K562 (cell line): ENCODE results near the gene CABP4. TPM values are rescaled to one million over a fixed set of nuclear protein-coding genes. Genes with fewer than 3 reads are reported as not detected.

Source experiments
- CBX1 ChIP-seq: sonication (generic); IDR thresholded peaks from 2 replicates; pipeline ENCODE4 v1.6.1; 2016; ENCODE audit warnings: antibody characterized with exemption, low read depth, mild to moderate bottlenecking
- DNMT1 ChIP-seq: fragments of 450-650 bp; IDR thresholded peaks from 2 replicates; pipeline ENCODE4 v1.6.1; 2016; ENCODE audit warnings: antibody characterized with exemption, mild to moderate bottlenecking
- HMGN3 ChIP-seq: IDR thresholded peaks from 2 replicates; pipeline ENCODE4 v1.6.1; 2011; ENCODE audit warnings: borderline replicate concordance, low read depth, mild to moderate bottlenecking, mixed read lengths, low read length; ENCODE audit not compliant: insufficient read length; ENCODE audit errors: extremely low read depth
- HNRNPL ChIP-seq: fragments of 200-400 bp; formaldehyde crosslinking; IDR thresholded peaks from 2 replicates; pipeline ENCODE4 v1.6.1; 2017; ENCODE audit warnings: low read depth, mild to moderate bottlenecking, low read length
- MBD2 ChIP-seq: sonication (generic); IDR thresholded peaks from 2 replicates; pipeline ENCODE4 v1.6.1; 2016; ENCODE audit warnings: low read depth, borderline replicate concordance
- NFIC ChIP-seq: fragments of 450-650 bp; IDR thresholded peaks from 2 replicates; pipeline ENCODE4 v1.6.1; 2017; ENCODE audit warnings: mild to moderate bottlenecking, inconsistent platforms
- SMARCA4 ChIP-seq: fragments of 450-650 bp; IDR thresholded peaks from 2 replicates; pipeline ENCODE4 v1.6.1; 2016
- TAF15 ChIP-seq: fragments of 200-400 bp; formaldehyde crosslinking; IDR thresholded peaks from 2 replicates; pipeline ENCODE4 v1.6.1; 2017; ENCODE audit warnings: mild to moderate bottlenecking, low read depth, low read length, moderate library complexity
- TARDBP ChIP-seq: fragments of 450-650 bp; IDR thresholded peaks from 2 replicates; pipeline ENCODE4 v1.6.1; 2016
- XRCC5 ChIP-seq: fragments of 200-400 bp; formaldehyde crosslinking; IDR thresholded peaks from 2 replicates; pipeline ENCODE4 v1.6.1; 2017; ENCODE audit warnings: low read depth, mild to moderate bottlenecking, low read length
- ZNF589 ChIP-seq: fragments of 200-800 bp; sonication (Bioruptor generic); IDR thresholded peaks from 2 replicates; pipeline ENCODE4 v1.6.1; 2016; ENCODE audit warnings: low read depth, missing genetic modification characterization, missing compliant biosample characterization
- polyA plus RNA-seq, 8 experiments: library from polyadenylated mRNA; depleted of rRNA in 4 of 8; stranded (reverse) in 5 of 8; unstranded in 3 of 8; fragments of >200 nt; fragmentation: Nextera tagmentation in 2 of 8; fragmentation: Illumina TruSeq in 1 of 8; extraction: Ambion mirVana in 2 of 8; extraction: Trizol in 1 of 8; gene quantifications; 2 replicates each; pipeline versions ENCODE4 v1.2.1 to v1.2.3, GENCODE V29; 2011 to 2014; ENCODE audit warnings: inconsistent platforms in 1 of 8, missing spikeins in 1 of 8
- total RNA-seq, 7 experiments: library from RNA; depleted of rRNA in 6 of 7; stranded (reverse); fragments of >200 nt in 6 of 7; fragmentation: Illumina TruSeq in 2 of 7; extraction: Trizol in 2 of 7; gene quantifications; 2 replicates each; pipeline versions ENCODE4 v1.2.1 to v1.2.3, GENCODE V29; 2011 to 2021; ENCODE audit warnings: low replicate concordance in 1 of 7
- TF ChIP-seq, protein P1 (sequence below): fragments of 250-450 bp; sonication (Bioruptor Pico); IDR thresholded peaks from 2 replicates; pipeline ENCODE4 v1.4.0; 2020; ENCODE audit warnings: mild to moderate bottlenecking
- TF ChIP-seq, protein P2 (sequence below): fragments of 450-650 bp; IDR thresholded peaks from 2 replicates; pipeline ENCODE4 v1.7.1; 2018; ENCODE audit warnings: mild to moderate bottlenecking, low read depth; ENCODE audit not compliant: partially characterized antibody
- TF ChIP-seq, protein P3 (sequence below), 2 experiments: IDR thresholded peaks in 1 of 2; conservative IDR thresholded peaks in 1 of 2; 2 replicates each; pipeline ENCODE4 v1.6.1; 2016; ENCODE audit warnings: low read depth in 2 of 2, mild to moderate bottlenecking in 1 of 2, missing compliant biosample characterization in 1 of 2, missing genetic modification characterization in 1 of 2, moderate library complexity in 1 of 2
- TF ChIP-seq, protein P4 (sequence below): fragments of 200-400 bp; formaldehyde crosslinking; IDR thresholded peaks from 2 replicates; pipeline ENCODE4 v1.6.1; 2017; ENCODE audit warnings: mild to moderate bottlenecking, low read depth, low read length, moderate library complexity
- TF ChIP-seq, protein P5 (sequence below): fragments of 450-650 bp; IDR thresholded peaks from 2 replicates; pipeline ENCODE4 v1.6.1; 2016; ENCODE audit warnings: missing biosample characterization, missing genetic modification characterization

Gene CABP4
- total and polyA plus RNA-seq, 9 of the 15 experiments (the other 6 are each of a cell fraction or from before 2014, with no cell fraction given), result 0.11 TPM; not detected in 8

DNA sequence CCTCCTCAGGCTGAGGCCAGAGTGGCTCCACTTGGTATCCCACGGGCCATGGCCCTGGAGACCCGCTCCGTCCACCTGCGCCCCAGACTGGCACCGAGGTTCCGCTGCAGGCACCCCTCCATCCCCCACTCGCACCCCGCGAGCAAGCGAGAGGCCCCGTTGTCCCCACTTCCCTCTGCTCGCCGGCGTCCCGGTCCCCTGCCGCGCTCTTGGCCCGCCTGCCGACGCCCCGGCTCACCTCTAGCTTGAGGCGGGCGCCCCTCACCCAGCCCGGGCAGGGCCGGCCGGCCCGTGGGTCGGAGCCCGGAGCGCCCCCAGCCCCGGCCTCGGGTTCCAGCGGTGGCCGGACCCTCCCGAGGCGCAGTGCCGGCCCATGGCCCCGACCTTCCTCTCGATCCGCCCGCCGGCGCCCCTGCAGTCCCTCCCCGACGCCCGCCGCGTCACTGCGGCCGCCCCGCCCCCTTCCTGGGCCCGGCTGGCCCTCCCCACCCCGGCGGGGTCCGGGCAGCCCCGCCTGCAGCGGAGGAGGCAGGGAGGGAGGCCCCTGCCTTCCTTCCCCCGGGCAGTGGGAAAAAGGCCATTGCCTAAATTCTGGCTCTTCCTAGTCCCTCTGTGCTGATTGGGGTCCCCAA, 49.9 kb downstream of the CABP4 start, which contains the start of gene PITPNM1 (continued):
- TF ChIP-seq HMGN3 (peak; percentile 53), MBD2 (no peak), DNMT1 (no peak), TARDBP (no peak), XRCC5 (no peak), TAF15 (no peak), HNRNPL (no peak), CBX1 (no peak), NFIC (no peak), SMARCA4 (no peak), ZNF589 (CRISPR knock-in tag) (no peak)
- TF ChIP-seq, protein P1, sequence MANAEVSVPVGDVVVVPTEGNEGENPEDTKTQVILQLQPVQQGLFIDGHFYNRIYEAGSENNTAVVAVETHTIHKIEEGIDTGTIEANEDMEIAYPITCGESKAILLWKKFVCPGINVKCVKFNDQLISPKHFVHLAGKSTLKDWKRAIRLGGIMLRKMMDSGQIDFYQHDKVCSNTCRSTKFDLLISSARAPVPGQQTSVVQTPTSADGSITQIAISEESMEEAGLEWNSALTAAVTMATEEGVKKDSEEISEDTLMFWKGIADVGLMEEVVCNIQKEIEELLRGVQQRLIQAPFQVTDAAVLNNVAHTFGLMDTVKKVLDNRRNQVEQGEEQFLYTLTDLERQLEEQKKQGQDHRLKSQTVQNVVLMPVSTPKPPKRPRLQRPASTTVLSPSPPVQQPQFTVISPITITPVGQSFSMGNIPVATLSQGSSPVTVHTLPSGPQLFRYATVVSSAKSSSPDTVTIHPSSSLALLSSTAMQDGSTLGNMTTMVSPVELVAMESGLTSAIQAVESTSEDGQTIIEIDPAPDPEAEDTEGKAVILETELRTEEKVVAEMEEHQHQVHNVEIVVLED (CRISPR knock-in tag), result no peak
- TF ChIP-seq, protein P2, sequence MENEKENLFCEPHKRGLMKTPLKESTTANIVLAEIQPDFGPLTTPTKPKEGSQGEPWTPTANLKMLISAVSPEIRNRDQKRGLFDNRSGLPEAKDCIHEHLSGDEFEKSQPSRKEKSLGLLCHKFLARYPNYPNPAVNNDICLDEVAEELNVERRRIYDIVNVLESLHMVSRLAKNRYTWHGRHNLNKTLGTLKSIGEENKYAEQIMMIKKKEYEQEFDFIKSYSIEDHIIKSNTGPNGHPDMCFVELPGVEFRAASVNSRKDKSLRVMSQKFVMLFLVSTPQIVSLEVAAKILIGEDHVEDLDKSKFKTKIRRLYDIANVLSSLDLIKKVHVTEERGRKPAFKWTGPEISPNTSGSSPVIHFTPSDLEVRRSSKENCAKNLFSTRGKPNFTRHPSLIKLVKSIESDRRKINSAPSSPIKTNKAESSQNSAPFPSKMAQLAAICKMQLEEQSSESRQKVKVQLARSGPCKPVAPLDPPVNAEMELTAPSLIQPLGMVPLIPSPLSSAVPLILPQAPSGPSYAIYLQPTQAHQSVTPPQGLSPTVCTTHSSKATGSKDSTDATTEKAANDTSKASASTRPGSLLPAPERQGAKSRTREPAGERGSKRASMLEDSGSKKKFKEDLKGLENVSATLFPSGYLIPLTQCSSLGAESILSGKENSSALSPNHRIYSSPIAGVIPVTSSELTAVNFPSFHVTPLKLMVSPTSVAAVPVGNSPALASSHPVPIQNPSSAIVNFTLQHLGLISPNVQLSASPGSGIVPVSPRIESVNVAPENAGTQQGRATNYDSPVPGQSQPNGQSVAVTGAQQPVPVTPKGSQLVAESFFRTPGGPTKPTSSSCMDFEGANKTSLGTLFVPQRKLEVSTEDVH, result no peak
- TF ChIP-seq, protein P3, sequence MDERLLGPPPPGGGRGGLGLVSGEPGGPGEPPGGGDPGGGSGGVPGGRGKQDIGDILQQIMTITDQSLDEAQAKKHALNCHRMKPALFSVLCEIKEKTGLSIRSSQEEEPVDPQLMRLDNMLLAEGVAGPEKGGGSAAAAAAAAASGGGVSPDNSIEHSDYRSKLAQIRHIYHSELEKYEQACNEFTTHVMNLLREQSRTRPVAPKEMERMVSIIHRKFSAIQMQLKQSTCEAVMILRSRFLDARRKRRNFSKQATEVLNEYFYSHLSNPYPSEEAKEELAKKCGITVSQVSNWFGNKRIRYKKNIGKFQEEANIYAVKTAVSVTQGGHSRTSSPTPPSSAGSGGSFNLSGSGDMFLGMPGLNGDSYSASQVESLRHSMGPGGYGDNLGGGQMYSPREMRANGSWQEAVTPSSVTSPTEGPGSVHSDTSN (CRISPR knock-in tag; IDR thresholded peaks at IDR 0.05; ENCODE audit: low read depth), result no peak
- TF ChIP-seq, protein P3 (tag; conservative IDR thresholded peaks at IDR 0.05; ENCODE audit: low read depth), result no peak
- TF ChIP-seq, protein P4, sequence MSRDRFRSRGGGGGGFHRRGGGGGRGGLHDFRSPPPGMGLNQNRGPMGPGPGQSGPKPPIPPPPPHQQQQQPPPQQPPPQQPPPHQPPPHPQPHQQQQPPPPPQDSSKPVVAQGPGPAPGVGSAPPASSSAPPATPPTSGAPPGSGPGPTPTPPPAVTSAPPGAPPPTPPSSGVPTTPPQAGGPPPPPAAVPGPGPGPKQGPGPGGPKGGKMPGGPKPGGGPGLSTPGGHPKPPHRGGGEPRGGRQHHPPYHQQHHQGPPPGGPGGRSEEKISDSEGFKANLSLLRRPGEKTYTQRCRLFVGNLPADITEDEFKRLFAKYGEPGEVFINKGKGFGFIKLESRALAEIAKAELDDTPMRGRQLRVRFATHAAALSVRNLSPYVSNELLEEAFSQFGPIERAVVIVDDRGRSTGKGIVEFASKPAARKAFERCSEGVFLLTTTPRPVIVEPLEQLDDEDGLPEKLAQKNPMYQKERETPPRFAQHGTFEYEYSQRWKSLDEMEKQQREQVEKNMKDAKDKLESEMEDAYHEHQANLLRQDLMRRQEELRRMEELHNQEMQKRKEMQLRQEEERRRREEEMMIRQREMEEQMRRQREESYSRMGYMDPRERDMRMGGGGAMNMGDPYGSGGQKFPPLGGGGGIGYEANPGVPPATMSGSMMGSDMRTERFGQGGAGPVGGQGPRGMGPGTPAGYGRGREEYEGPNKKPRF, result no peak
- TF ChIP-seq, protein P5, sequence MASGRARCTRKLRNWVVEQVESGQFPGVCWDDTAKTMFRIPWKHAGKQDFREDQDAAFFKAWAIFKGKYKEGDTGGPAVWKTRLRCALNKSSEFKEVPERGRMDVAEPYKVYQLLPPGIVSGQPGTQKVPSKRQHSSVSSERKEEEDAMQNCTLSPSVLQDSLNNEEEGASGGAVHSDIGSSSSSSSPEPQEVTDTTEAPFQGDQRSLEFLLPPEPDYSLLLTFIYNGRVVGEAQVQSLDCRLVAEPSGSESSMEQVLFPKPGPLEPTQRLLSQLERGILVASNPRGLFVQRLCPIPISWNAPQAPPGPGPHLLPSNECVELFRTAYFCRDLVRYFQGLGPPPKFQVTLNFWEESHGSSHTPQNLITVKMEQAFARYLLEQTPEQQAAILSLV (tag), result no peak
